Stomach (tissue), 9 donors: ENCODE data around the gene GPATCH3. TPM values are rescaled to one million over a fixed set of nuclear protein-coding genes. Genes with fewer than 3 reads are reported as not detected.
A peak's percentile ranks its signal among the peaks of the same experiment; 100 is the strongest.

Source experiments
- DNase-seq, 2 donors: peaks; one replicate each; pipeline versions ENCODE4 v3.0.0 to v3.0.0-alpha.2; 2013 to 2019
- H3K27ac ChIP-seq, 5 donors: fragments of 200-600 bp in 4 of 5; sonication (generic) in 4 of 5; one replicate each; pipeline ENCODE4 v1.5.1; 2013 to 2019; ENCODE audit warnings: mild to moderate bottlenecking in 1 of 5, moderate library complexity in 1 of 5
- H3K27me3 ChIP-seq, 3 donors: fragments of 200-600 bp; sonication (generic); one replicate each; pipeline ENCODE4 v1.5.1; 2017 to 2019; ENCODE audit warnings: mixed run types in 1 of 3
- H3K36me3 ChIP-seq, 4 donors: fragments of 200-600 bp; sonication (generic); 1 replicate in 3 of 4; 2 replicates in 1 of 4; pipeline ENCODE4 v1.5.1; 2016 to 2019
- H3K4me1 ChIP-seq, 4 donors: fragments of 200-600 bp; sonication (generic); one replicate each; pipeline ENCODE4 v1.5.1; 2016 to 2019
- H3K4me3 ChIP-seq, 4 donors: fragments of 200-600 bp; sonication (generic) in 3 of 4; one replicate each; pipeline ENCODE4 v1.5.1; 2016 to 2019; ENCODE audit warnings: mild to moderate bottlenecking in 1 of 4
- H3K9me3 ChIP-seq, 4 donors: fragments of 200-600 bp; sonication (generic); one replicate each; pipeline ENCODE4 v1.5.1; 2016 to 2019
- EP300 ChIP-seq: sonication (generic); formaldehyde crosslinking; IDR thresholded peaks from one replicate; pipeline ENCODE4 v1.6.1; 2017; ENCODE audit warnings: antibody characterized with exemption
- POLR2A ChIP-seq, 4 donors: fragments of 450-650 bp; IDR thresholded peaks; one replicate each; pipeline ENCODE4 v1.6.1; 2016; ENCODE audit warnings: antibody characterized with exemption in 4 of 4, control low read depth in 2 of 4, mild to moderate bottlenecking in 1 of 4, moderate library complexity in 1 of 4
- POLR2AphosphoS5 ChIP-seq, 3 donors: sonication (generic); formaldehyde crosslinking; IDR thresholded peaks; one replicate each; pipeline ENCODE4 v1.6.1; 2016; ENCODE audit warnings: antibody characterized with exemption in 3 of 3
- WGBS, 5 donors: extraction: QIAGEN DNeasy Blood & Tissue Kit in 3 of 5; methylation state at CpG; one replicate each; pipeline versions ENCODE4 v1.1.5 to v1.1.7; 2013 to 2018; 5-methylcytosine and 5-hydroxymethylcytosine counted together
- intact Hi-C: fragments of 100-400 bp; cut with DNase I; formaldehyde crosslinking; loops from one replicate; pipeline ENCODE4 v1.15.1; 2023; ENCODE audit warnings: low total_unique reads
- polyA plus RNA-seq, 3 donors: library from polyadenylated mRNA; stranded (reverse); fragments of 200-250 nt; gene quantifications; one replicate each; pipeline ENCODE4 v1.2.3, GENCODE V29; 2013
- total RNA-seq, 5 donors: library from RNA; depleted of rRNA; stranded (reverse); fragments of >200 nt; gene quantifications; one replicate each; pipeline versions ENCODE4 v1.1.0 to v1.2.3, GENCODE V29; 2014 to 2016
- TF ChIP-seq, protein P1 (sequence below), 7 experiments: fragments of 450-650 bp in 4 of 7; fragments of 200-600 bp in 3 of 7; sonication (generic) in 3 of 7; IDR thresholded peaks; one replicate each; pipeline ENCODE4 v1.5.1; 2016 to 2019; ENCODE audit warnings: antibody characterized with exemption in 7 of 7, control low read depth in 2 of 7, mild to moderate bottlenecking in 1 of 7
- donor health status: healthy with polysubstance abuse.
- donor health status: Bipolar disorder and iron deficiency.
- donor health status: healthy.

Gene GPATCH3
- total and polyA plus RNA-seq, 8 donors, result 3.1 to 42.0 (median 12.8) TPM

DNA sequence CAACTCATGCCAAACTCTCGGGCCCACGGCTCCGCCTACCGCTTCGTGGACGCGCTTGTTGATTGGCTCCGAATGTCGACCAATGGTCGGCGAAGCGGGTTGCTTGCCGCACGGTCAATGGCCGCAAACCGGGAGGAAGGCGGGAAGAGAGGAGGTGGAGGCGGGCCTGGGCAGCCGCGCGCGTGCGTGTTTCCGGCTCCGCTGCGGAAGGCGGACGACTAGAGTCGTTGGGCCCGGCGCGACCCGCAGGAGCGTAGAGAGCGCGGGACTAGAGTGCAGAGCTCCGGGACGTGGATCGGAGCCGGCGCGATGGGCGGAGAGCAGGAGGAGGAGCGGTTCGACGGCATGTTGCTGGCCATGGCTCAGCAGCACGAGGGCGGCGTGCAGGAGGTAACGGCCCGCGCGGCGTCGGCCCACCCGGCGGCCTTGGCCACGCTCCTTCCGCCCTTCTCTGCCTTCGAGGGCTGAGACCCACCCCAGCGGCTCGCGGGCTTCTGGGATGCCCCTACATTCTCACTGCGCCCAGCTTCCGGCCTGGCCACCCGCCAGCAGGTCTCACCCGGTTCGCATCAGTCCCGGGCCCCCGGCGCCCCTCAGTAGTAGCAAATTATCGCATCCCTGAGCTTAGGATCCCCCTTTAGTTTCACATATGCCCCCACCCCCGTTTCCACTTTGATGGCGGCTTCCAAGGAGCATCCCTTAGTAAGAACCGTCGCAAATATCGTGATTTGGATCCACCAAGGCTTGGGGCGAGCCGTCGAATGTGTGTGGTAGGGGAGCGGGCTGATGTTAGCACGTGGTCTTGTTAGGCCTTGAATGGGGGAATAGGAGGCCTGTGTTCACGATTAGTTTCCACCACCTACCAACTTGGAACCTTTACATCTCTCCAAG lies 21.5 kb upstream of the GPATCH3 start, which contains the start of gene NUDC:
TSS of gene NUDC (plus strand) at position 204 of the 891 bp plus-strand sequence. CDS start at position 310, 106 bp downstream.
- no peaks in the 10 kb centered on the region for H3K9me3 ChIP-seq
- peaks cover 27 to 37% (median 34%) of the 10 kb centered on the region in 4 donors for H3K36me3 ChIP-seq
- peak within 1 kb of the TSS; percentile 93 to 97 (median 93) for H3K27ac ChIP-seq
- H3K4me1 ChIP-seq, result peaks cover 16 to 52% (median 30%) of the 10 kb centered on the region in 4 donors
- TF ChIP-seq EP300, result no peak
- TF ChIP-seq, protein P1, sequence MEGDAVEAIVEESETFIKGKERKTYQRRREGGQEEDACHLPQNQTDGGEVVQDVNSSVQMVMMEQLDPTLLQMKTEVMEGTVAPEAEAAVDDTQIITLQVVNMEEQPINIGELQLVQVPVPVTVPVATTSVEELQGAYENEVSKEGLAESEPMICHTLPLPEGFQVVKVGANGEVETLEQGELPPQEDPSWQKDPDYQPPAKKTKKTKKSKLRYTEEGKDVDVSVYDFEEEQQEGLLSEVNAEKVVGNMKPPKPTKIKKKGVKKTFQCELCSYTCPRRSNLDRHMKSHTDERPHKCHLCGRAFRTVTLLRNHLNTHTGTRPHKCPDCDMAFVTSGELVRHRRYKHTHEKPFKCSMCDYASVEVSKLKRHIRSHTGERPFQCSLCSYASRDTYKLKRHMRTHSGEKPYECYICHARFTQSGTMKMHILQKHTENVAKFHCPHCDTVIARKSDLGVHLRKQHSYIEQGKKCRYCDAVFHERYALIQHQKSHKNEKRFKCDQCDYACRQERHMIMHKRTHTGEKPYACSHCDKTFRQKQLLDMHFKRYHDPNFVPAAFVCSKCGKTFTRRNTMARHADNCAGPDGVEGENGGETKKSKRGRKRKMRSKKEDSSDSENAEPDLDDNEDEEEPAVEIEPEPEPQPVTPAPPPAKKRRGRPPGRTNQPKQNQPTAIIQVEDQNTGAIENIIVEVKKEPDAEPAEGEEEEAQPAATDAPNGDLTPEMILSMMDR (IDR thresholded peaks at IDR 0.05), result no peak
- peak; percentile 93 to 98 (median 95) for TF ChIP-seq POLR2AphosphoS5 (IDR thresholded peaks at IDR 0.05)
- TF ChIP-seq POLR2A (IDR thresholded peaks at IDR 0.05), result peak in 2 of 4 donors; percentile 56 to 75
- peak; percentile 98 to 99 for DNase-seq
- H3K4me3 ChIP-seq, result peak within 1 kb of the TSS; percentile 77 to 99 (median 94)
- 0 to 1% (median 1%) methylated on average over 67 to 83 of the region's 83 CpGs for WGBS, 5 donors
- intact Hi-C loops, result no loop called here
- no peaks in the 10 kb centered on the region for H3K27me3 ChIP-seq

DNA sequence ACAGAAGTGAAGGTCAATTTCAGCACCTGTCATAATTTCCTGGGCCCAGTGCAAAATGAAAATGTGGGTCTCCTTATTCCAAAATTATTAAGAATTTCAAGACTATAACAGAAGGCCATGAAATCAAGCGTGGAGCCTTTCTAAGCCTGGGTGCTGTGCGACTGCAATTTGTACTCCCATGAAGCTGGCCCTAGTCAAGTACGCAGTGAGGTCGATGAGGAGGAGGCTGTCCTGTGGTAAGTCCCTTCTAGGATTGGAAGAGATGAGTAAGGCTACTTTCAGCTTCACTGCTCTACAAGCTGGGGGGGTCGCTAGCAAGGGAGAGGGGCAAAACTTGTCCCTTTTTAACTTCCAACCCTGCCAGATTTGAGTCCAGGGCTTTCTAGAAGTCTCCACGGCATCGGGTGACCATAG lies 20.9 kb upstream of the GPATCH3 start:
- intact Hi-C loops, result no loop called here
- Histone ChIP-seq H3K4me3 (peak overlapping the region; percentile 77 to 99 (median 94)), H3K27ac (peak overlapping the region; percentile 93 to 97 (median 93)), H3K9me3 (no peaks in the 10 kb centered on the region), H3K27me3 (no peaks in the 10 kb centered on the region), H3K4me1 (peaks cover 16 to 51% (median 31%) of the 10 kb centered on the region in 4 donors), H3K36me3 (peaks cover 21 to 30% (median 27%) of the 10 kb centered on the region in 4 donors)
- WGBS, 5 donors, result 12 to 22% (median 18%) methylated on average over 7 of the region's 7 CpGs
- TF ChIP-seq POLR2AphosphoS5 (IDR thresholded peaks at IDR 0.05) (no peak), EP300 (no peak), POLR2A (IDR thresholded peaks at IDR 0.05) (no peak)
- TF ChIP-seq, protein P1 (IDR thresholded peaks at IDR 0.05), result no peak
- DNase-seq, result no peak

DNA sequence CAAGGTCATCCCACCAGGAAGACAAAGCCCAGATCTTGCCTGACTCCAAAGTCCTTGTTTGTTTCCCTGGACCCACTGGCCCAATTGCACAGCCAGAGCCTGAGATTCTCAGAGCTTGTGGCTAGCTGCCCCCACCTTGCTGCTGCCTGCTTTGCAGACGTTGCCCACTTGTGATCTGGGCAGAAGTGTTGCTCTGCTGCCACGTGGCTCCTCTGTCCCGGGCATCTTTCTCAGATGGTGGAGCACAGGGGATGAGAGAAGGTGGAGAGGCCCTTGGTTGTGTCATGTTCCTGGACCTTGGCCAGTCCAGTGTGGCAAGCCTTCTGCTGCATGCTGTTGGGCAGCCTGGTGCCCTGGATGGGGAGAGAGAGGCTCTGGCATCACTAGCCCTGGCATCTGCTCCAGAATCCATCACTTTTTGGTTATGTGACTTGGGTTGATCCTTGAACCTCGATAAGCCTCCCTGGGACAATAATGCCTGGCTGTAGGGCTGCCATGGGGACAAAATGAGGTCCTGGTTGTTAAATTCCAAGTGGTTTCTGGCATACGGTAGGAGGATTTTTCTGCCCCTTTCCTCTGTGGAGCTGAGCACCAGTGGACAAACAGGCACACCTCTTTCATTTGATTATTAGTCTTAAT lies 15.1 kb upstream of the GPATCH3 start:
- WGBS, 5 donors, result 32 to 61% (median 46%) methylated on average over 5 of the region's 5 CpGs
- H3K4me1 ChIP-seq, result peaks cover 20 to 34% (median 26%) of the 10 kb centered on the region in 4 donors
- no peak overlapping the region for H3K4me3 ChIP-seq
- no peaks in the 10 kb centered on the region for H3K9me3 ChIP-seq
- H3K27me3 ChIP-seq, result no peaks in the 10 kb centered on the region
- TF ChIP-seq POLR2AphosphoS5 (IDR thresholded peaks at IDR 0.05) (no peak), EP300 (no peak), POLR2A (IDR thresholded peaks at IDR 0.05) (no peak)
- TF ChIP-seq, protein P1 (IDR thresholded peaks at IDR 0.05), result no peak
- H3K36me3 ChIP-seq, result no peaks in the 10 kb centered on the region
- DNase-seq, result peak; percentile 51 to 69
- intact Hi-C loops, result no loop called here
- peak overlapping the region; percentile 44 to 93 (median 85) for H3K27ac ChIP-seq
